Neural progenitor cell (in vitro differentiated cells): ENCODE data around the gene TSTD2. TPM values are rescaled to one million over a fixed set of nuclear protein-coding genes. Genes with fewer than 3 reads are reported as not detected.

Experiments
- DNase-seq: peaks from one replicate; pipeline ENCODE4 v3.0.0-alpha.2; 2016; ENCODE audit warnings: low spot score
- H2AFZ ChIP-seq: fragments of 200-600 bp; sonication (generic); replicated peaks from 2 replicates; pipeline ENCODE4 v1.6.1; 2016; ENCODE audit warnings: antibody characterized with exemption
- H3F3A ChIP-seq: fragments of 200-600 bp; sonication (generic); 2 replicates; pipeline ENCODE4 v1.6.1; 2016; ENCODE audit warnings: antibody characterized with exemption, low read depth
- H3K27ac ChIP-seq: fragments of 200-600 bp; sonication (generic); 2 replicates; pipeline ENCODE4 v1.5.1; 2016; ENCODE audit warnings: mild to moderate bottlenecking
- H3K27me3 ChIP-seq: fragments of 200-600 bp; sonication (generic); 2 replicates; pipeline ENCODE4 v1.6.1; 2016; ENCODE audit warnings: mild to moderate bottlenecking, moderate library complexity
- H3K36me3 ChIP-seq: fragments of 200-600 bp; sonication (generic); 2 replicates; pipeline ENCODE4 v1.5.1; 2016
- H3K4me1 ChIP-seq: fragments of 200-600 bp; sonication (generic); 2 replicates; pipeline ENCODE4 v1.6.1; 2016; ENCODE audit warnings: mixed run types
- H3K4me2 ChIP-seq: fragments of 200-600 bp; sonication (generic); 2 replicates; pipeline ENCODE4 v1.6.1; 2016
- H3K4me3 ChIP-seq: fragments of 200-600 bp; sonication (generic); 2 replicates; pipeline ENCODE4 v1.5.1; 2016
- H3K79me2 ChIP-seq: fragments of 200-600 bp; sonication (generic); 2 replicates; pipeline ENCODE4 v1.6.1; 2016; ENCODE audit warnings: low read depth
- H3K9ac ChIP-seq: fragments of 200-600 bp; sonication (generic); 2 replicates; pipeline ENCODE4 v1.6.1; 2016
- H3K9me3 ChIP-seq: fragments of 200-600 bp; sonication (generic); 2 replicates; pipeline ENCODE4 v1.5.1; 2016; ENCODE audit warnings: low read depth
- H4K20me1 ChIP-seq: fragments of 200-600 bp; sonication (generic); 2 replicates; pipeline ENCODE4 v1.6.1; 2016; ENCODE audit warnings: low read depth
- H3K27ac Mint-ChIP-seq: 3 replicates; pipeline ENCODE4 v1.8.0; 2021; ENCODE audit warnings: mixed read lengths
- H3K27me3 Mint-ChIP-seq: 2 replicates; pipeline ENCODE4 v1.8.0; 2022; ENCODE audit warnings: low read depth, mild to moderate bottlenecking, inconsistent platforms, moderate library complexity, mixed read lengths; ENCODE audit not compliant: insufficient read depth
- H3K36me3 Mint-ChIP-seq: 3 replicates; pipeline ENCODE4 v1.8.0; 2021; ENCODE audit warnings: mixed read lengths
- H3K4me1 Mint-ChIP-seq: 3 replicates; pipeline ENCODE4 v1.8.0; 2021; ENCODE audit warnings: mixed read lengths
- H3K4me3 Mint-ChIP-seq: 3 replicates; pipeline ENCODE4 v1.8.0; 2021; ENCODE audit warnings: mild to moderate bottlenecking, moderate library complexity, mixed read lengths
- H3K9me3 Mint-ChIP-seq: 3 replicates; pipeline ENCODE4 v1.8.0; 2020; ENCODE audit warnings: mixed read lengths
- EZH2 ChIP-seq: fragments of 200-600 bp; sonication (generic); IDR thresholded peaks from 2 replicates; pipeline ENCODE4 v1.6.1; 2017; ENCODE audit warnings: antibody characterized with exemption, mild to moderate bottlenecking, moderate library complexity
- EZH2phosphoT487 ChIP-seq: fragments of 200-600 bp; sonication (generic); IDR thresholded peaks from 2 replicates; pipeline ENCODE4 v1.6.1; 2017; ENCODE audit warnings: antibody characterized with exemption
- total RNA-seq: library from RNA; depleted of rRNA; stranded (reverse); fragments of >200 nt; gene quantifications from 2 replicates; pipeline ENCODE4 v1.2.3, GENCODE V29; 2015; ENCODE audit warnings: low replicate concordance
- TF ChIP-seq, protein P1 (sequence below): fragments of 200-600 bp; sonication (generic); IDR thresholded peaks from 2 replicates; pipeline ENCODE4 v1.5.1; 2017; ENCODE audit warnings: antibody characterized with exemption, mild to moderate bottlenecking

The TSTD2 gene
- total RNA-seq, 1 donor from 2014 or later: 45.4 TPM

DNA sequence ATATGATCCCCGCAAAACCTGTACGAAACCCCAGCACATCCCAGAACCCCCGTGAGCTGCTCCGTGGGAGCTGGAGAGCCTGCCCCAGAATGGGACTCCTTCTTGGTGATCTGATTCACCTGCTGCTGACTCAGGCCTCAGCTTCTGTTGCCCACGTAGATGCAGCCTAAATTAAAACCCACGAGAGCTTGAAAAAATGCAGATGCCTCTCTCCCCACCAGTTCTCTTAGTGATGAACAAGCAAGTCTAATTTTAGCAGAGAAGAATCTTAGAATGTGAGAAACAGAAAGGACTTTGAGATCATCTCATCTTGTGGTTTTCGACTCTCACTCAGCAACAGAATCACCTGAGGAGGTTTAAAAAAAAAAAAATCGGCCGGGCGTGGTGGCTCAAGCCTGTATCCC, 74.1 kb downstream of the TSTD2 start:
- H3K9me3 ChIP-seq: no peaks in the 10 kb centered on the region
- DNase-seq: no peak
- H3K4me1 ChIP-seq: peaks cover 15% of the 10 kb centered on the region
- TF ChIP-seq EZH2 (no peak), EZH2phosphoT487 (no peak)
- TF ChIP-seq, protein P1, sequence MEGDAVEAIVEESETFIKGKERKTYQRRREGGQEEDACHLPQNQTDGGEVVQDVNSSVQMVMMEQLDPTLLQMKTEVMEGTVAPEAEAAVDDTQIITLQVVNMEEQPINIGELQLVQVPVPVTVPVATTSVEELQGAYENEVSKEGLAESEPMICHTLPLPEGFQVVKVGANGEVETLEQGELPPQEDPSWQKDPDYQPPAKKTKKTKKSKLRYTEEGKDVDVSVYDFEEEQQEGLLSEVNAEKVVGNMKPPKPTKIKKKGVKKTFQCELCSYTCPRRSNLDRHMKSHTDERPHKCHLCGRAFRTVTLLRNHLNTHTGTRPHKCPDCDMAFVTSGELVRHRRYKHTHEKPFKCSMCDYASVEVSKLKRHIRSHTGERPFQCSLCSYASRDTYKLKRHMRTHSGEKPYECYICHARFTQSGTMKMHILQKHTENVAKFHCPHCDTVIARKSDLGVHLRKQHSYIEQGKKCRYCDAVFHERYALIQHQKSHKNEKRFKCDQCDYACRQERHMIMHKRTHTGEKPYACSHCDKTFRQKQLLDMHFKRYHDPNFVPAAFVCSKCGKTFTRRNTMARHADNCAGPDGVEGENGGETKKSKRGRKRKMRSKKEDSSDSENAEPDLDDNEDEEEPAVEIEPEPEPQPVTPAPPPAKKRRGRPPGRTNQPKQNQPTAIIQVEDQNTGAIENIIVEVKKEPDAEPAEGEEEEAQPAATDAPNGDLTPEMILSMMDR: no peak
- no peak overlapping the region for H3K27ac ChIP-seq
- H3F3A ChIP-seq: no peaks in the 10 kb centered on the region
- no peaks in the 10 kb centered on the region for H4K20me1 ChIP-seq
- H3K9me3 Mint-ChIP-seq: no peaks in the 10 kb centered on the region
- H3K4me1 Mint-ChIP-seq: peaks cover 8% of the 10 kb centered on the region
- H3K36me3 ChIP-seq: no peaks in the 10 kb centered on the region
- H3K27me3 ChIP-seq: no peaks in the 10 kb centered on the region
- no peak overlapping the region for H3K4me2 ChIP-seq
- no peak overlapping the region for H3K27ac Mint-ChIP-seq
- no peaks in the 10 kb centered on the region for H3K36me3 Mint-ChIP-seq
- no peak overlapping the region for H2AFZ ChIP-seq
- H3K79me2 ChIP-seq: no peaks in the 10 kb centered on the region
- peaks cover 8% of the 10 kb centered on the region for H3K27me3 Mint-ChIP-seq
- no peak overlapping the region for H3K9ac ChIP-seq
- H3K4me3 Mint-ChIP-seq: no peak overlapping the region
- no peak overlapping the region for H3K4me3 ChIP-seq

DNA sequence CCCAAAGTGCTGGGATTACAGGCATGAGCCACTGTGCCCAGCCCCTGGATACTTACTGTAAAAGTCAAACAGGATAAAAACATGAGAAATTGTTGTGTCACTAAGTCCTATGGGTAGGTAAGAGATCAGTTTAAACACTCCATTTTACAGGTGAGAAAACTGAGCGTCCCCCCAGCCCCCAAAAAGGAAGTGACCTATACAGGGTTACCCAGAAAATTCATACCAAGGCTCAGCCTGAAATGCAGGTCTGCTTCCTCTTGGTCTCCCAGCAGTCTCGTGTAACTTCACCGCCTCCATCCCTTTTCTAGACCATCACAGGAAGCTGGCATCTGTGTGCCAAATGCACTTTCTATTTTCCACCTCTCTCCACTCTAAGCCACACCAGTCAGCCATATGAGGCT, 74.5 kb downstream of the TSTD2 start:
- H3K4me3 ChIP-seq: no peak overlapping the region
- H3K9me3 ChIP-seq: no peaks in the 10 kb centered on the region
- H3F3A ChIP-seq: no peaks in the 10 kb centered on the region
- no peak overlapping the region for H3K4me2 ChIP-seq
- Mint-ChIP-seq H3K4me1 (peaks cover 5% of the 10 kb centered on the region), H3K27me3 (peaks cover 8% of the 10 kb centered on the region), H3K36me3 (no peaks in the 10 kb centered on the region), H3K4me3 (no peak overlapping the region), H3K9me3 (no peaks in the 10 kb centered on the region), H3K27ac (no peak overlapping the region)
- no peaks in the 10 kb centered on the region for H3K36me3 ChIP-seq
- no peak overlapping the region for H2AFZ ChIP-seq
- no peak overlapping the region for H3K27ac ChIP-seq
- H4K20me1 ChIP-seq: no peaks in the 10 kb centered on the region
- no peaks in the 10 kb centered on the region for H3K79me2 ChIP-seq
- TF ChIP-seq, protein P1: no peak
- no peak for TF ChIP-seq EZH2phosphoT487
- no peak for TF ChIP-seq EZH2
- H3K9ac ChIP-seq: no peak overlapping the region
- peaks cover 11% of the 10 kb centered on the region for H3K4me1 ChIP-seq
- no peak for DNase-seq
- no peaks in the 10 kb centered on the region for H3K27me3 ChIP-seq

DNA sequence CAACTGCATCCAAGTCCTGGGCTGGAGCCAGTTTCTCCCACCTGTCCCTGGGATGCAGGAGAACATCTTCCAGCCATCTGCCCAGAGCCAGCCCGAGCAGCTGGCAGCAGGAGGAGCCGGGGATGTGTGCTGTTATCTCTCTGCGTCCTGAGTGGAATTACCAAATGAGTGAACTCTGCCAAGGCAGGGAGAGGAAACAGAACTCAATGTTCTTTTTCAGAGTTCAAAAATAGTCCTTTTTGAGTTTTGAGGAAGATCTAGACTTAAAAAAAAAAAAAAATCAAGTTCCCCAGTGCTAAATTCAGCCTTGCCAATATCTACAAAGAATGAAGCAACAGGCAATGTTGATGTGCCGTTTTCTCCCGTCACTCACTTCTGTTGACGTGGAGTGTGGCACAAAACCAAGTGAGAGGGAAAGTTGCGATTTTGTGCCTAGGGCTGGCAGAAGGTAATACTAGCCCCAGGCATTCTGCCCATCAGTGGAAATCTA, 75.5 kb downstream of the TSTD2 start:
- no peaks in the 10 kb centered on the region for H3K9me3 Mint-ChIP-seq

More for the DNA sequence above, 75.5 kb downstream of the TSTD2 start:
- Mint-ChIP-seq H3K27ac (no peak overlapping the region), H3K36me3 (no peaks in the 10 kb centered on the region), H3K4me3 (no peak overlapping the region), H3K27me3 (peaks cover 8% of the 10 kb centered on the region), H3K4me1 (peaks cover 5% of the 10 kb centered on the region)
- Histone ChIP-seq H3K27me3 (no peaks in the 10 kb centered on the region), H3K4me1 (peaks cover 7% of the 10 kb centered on the region), H3K4me3 (no peak overlapping the region), H3K4me2 (no peak overlapping the region), H3F3A (no peaks in the 10 kb centered on the region), H3K79me2 (no peaks in the 10 kb centered on the region), H3K27ac (no peak overlapping the region), H3K9me3 (no peaks in the 10 kb centered on the region), H2AFZ (no peak overlapping the region), H3K9ac (no peak overlapping the region), H3K36me3 (no peaks in the 10 kb centered on the region), H4K20me1 (no peaks in the 10 kb centered on the region)
- no peak for TF ChIP-seq EZH2phosphoT487
- TF ChIP-seq EZH2: no peak
- TF ChIP-seq, protein P1: no peak
- DNase-seq: no peak
